T-helper 1 cell treated with Interleukin-12 subunit alpha and Interleukin-12 subunit beta and Interleukin-4 antibody, amounts not matched to agents 30 μg/mL and 1 μg/mL, for 36 hours (primary cell): Measurements from ENCODE around the gene PBX3.
"Not testable (repeated sequence)": the region's sequence is repeated elsewhere in the genome, so short reads cannot be mapped to it uniquely, and the experiment has no call there.

Source experiments
- H3K27ac Mint-ChIP-seq: one replicate; pipeline ENCODE4 v1.8.0; 2021; ENCODE audit warnings: mild to moderate bottlenecking, mixed read lengths
- H3K27me3 Mint-ChIP-seq: one replicate; pipeline ENCODE4 v1.8.0; 2021; ENCODE audit warnings: low read depth, mixed read lengths
- H3K36me3 Mint-ChIP-seq: one replicate; pipeline ENCODE4 v1.8.0; 2021; ENCODE audit warnings: low read depth, mixed read lengths
- H3K4me1 Mint-ChIP-seq: one replicate; pipeline ENCODE4 v1.8.0; 2021; ENCODE audit warnings: low read depth, mixed read lengths
- H3K4me3 Mint-ChIP-seq: one replicate; pipeline ENCODE4 v1.8.0; 2021; ENCODE audit warnings: mild to moderate bottlenecking, moderate library complexity, mixed read lengths
- H3K9me3 Mint-ChIP-seq: one replicate; pipeline ENCODE4 v1.8.0; 2021; ENCODE audit warnings: mixed read lengths

PBX3 gene

DNA sequence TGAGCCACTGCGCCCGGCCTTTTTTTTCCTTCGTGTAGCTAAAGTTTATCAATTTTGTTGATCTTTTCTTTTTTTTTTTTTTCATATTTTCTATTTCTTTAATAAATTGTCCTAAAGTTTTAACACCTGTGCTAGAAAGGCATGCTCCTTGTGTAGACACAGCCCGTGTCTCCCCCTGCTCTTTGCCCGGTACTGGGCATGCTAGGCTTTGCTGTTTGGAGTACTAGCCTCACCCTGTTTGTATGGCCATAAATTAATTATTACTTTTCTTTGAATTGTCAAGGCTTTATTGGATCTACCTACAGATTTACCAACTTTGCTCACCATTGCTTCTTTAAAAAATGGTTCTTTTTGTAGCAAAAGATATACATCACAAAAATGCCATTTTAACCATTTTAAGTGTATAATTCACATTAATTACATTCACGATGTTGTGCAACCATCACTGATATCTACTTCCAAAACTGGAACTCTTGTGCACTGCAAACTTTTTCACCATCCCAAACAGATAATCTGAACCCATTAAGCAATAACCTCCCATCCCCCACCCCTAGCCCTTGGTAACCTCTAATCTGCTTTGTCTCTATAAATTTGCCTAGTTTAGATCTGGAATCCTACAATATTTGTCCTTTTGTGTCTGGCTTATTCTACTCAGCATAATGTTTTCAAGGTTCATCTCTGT is 31.5 kb downstream of the PBX3 start:
- H3K4me1 Mint-ChIP-seq, H3K4me3 Mint-ChIP-seq, H3K27me3 Mint-ChIP-seq, H3K36me3 Mint-ChIP-seq, H3K27ac Mint-ChIP-seq, H3K9me3 Mint-ChIP-seq: not testable (repeated sequence)

DNA sequence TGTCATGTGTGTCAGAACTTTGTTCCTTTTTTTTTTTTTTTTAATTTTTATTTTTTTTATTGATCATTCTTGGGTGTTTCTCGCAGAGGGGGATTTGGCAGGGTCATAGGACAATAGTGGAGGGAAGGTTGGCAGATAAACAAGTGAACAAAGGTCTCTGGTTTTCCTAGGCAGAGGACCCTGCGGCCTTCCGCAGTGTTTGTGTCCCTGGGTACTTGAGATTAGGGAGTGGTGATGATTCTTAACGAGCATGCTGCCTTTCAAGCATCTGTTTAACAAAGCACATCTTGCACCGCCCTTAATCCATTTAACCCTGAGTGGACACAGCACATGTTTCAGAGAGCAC is 32.0 kb downstream of the PBX3 start:
- H3K27me3 Mint-ChIP-seq, result not testable (repeated sequence)

GRCh38 chr9:125782718-125783117 is 35.5 kb downstream of the PBX3 start:
- H3K4me3 Mint-ChIP-seq, result no peak overlapping the region
- H3K4me1 Mint-ChIP-seq, result peaks cover 10% of the 10 kb centered on the region
- H3K9me3 Mint-ChIP-seq, result no peaks in the 10 kb centered on the region
- H3K27me3 Mint-ChIP-seq, result no peaks in the 10 kb centered on the region
- peaks cover 6% of the 10 kb centered on the region for H3K36me3 Mint-ChIP-seq
- no peak overlapping the region for H3K27ac Mint-ChIP-seq

More for the DNA sequence above, 32.0 kb downstream of the PBX3 start:
- not testable (repeated sequence) for H3K4me3 Mint-ChIP-seq, H3K4me1 Mint-ChIP-seq, H3K36me3 Mint-ChIP-seq, H3K9me3 Mint-ChIP-seq, H3K27ac Mint-ChIP-seq

GRCh38 chr9:125784286-125785049 is 37.3 kb downstream of the PBX3 start:
- Mint-ChIP-seq H3K4me3 (no peak overlapping the region), H3K27me3 (no peaks in the 10 kb centered on the region), H3K4me1 (peaks cover 10% of the 10 kb centered on the region), H3K36me3 (peaks cover 6% of the 10 kb centered on the region), H3K27ac (no peak overlapping the region), H3K9me3 (no peaks in the 10 kb centered on the region)

DNA sequence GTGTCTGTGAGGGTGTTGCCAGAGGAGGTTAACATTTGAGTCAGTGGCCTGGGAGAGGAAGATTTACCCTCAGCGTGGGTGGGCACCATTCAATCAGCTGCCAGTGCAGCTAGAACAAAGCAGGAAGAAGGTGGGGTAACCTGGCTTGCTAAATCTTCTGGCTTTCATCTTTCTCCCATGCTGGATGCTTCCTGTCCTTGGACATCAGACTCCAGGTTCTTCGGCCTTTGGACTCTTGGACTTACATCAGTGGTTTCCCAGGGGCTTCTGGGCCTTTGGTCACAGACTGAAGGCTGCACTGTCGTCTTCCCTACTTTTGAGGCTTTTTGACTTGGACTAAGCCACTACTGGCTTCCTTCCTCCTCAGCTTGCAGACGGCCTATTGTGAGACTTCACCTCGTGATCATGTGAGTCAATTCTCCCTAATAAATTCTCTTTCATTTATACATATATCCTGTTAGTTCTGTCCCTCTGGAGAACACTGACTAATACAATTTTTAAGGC is 38.1 kb downstream of the PBX3 start:
- H3K4me3 Mint-ChIP-seq, result no peak overlapping the region
- peaks cover 10% of the 10 kb centered on the region for H3K4me1 Mint-ChIP-seq
- no peaks in the 10 kb centered on the region for H3K27me3 Mint-ChIP-seq
- peaks cover 6% of the 10 kb centered on the region for H3K36me3 Mint-ChIP-seq
- no peak overlapping the region for H3K27ac Mint-ChIP-seq
- no peaks in the 10 kb centered on the region for H3K9me3 Mint-ChIP-seq

GRCh38 chr9:125787715-125788114 is 40.5 kb downstream of the PBX3 start:
- H3K9me3 Mint-ChIP-seq, result no peaks in the 10 kb centered on the region
- no peak overlapping the region for H3K27ac Mint-ChIP-seq
- peaks cover 7% of the 10 kb centered on the region for H3K36me3 Mint-ChIP-seq
- peaks cover 10% of the 10 kb centered on the region for H3K4me1 Mint-ChIP-seq
- H3K4me3 Mint-ChIP-seq, result no peak overlapping the region
- H3K27me3 Mint-ChIP-seq, result no peaks in the 10 kb centered on the region

- H3K4me1 Mint-ChIP-seq, result peaks cover 10% of the 10 kb centered on the region
- no peaks in the 10 kb centered on the region for H3K9me3 Mint-ChIP-seq
- peaks cover 7% of the 10 kb centered on the region for H3K36me3 Mint-ChIP-seq
- H3K27me3 Mint-ChIP-seq, result no peaks in the 10 kb centered on the region
- no peak overlapping the region for H3K27ac Mint-ChIP-seq
- H3K4me3 Mint-ChIP-seq, result no peak overlapping the region
Observed at GRCh38 chr9:125789196-125789595, 42.0 kb downstream of the PBX3 start.

DNA sequence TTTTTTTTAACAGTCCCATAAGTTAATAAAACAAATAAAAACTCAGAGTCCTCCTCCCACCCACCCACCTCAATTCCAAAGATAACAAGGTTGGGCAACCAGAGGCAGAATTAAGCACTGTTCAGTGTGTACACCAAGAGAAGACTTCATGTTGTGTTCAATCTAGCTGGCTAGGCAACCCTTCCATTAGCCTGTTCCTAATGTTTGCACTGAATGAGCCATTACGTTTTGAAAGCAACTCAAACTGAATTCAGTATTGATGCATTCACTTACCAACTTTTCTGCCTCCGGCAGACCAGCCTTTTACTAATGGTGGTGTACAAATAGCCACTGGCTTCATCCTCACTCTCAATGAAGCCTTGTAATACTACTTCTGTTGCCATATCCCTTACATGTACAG is 47.5 kb downstream of the PBX3 start:
- H3K27me3 Mint-ChIP-seq, result no peaks in the 10 kb centered on the region
- peaks cover 2% of the 10 kb centered on the region for H3K36me3 Mint-ChIP-seq
- H3K4me3 Mint-ChIP-seq, result no peak overlapping the region
- H3K9me3 Mint-ChIP-seq, result no peaks in the 10 kb centered on the region
- no peak overlapping the region for H3K27ac Mint-ChIP-seq
- no peaks in the 10 kb centered on the region for H3K4me1 Mint-ChIP-seq

DNA sequence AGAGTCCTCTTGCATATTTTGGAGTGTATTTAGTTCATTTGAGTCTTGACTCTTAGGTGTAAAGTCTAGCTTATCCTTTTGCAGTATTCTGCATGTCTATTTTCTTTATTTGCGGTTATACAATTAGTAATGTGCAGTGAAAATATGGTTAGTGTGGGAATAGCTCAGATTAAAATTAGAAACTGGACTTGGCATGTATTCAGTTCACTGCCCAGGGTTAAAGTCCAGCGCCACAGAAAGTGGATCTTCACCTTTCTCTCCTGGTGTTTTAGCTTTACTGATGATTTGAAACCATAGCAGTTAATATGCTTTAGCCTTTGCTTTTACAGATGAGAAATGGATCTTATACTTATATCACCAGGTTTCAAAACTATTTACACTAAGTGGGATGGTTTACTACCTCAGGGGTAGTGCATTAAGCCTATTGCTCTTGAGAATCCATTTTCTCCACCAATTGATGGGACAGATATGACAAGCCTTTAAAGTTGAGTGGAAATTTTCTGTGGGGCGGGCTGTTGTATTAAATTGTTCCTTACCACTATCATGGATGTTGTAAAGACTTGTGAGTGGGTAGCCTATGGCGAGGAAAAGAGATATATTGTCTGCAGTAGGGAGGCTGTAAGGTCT is 48.9 kb downstream of the PBX3 start:
- Mint-ChIP-seq H3K27ac (no peak overlapping the region), H3K4me1 (no peaks in the 10 kb centered on the region), H3K4me3 (no peak overlapping the region)

GRCh38 chr9:125797930-125798329 is 50.8 kb downstream of the PBX3 start:
- Mint-ChIP-seq H3K4me1 (no peaks in the 10 kb centered on the region), H3K9me3 (no peaks in the 10 kb centered on the region), H3K36me3 (no peaks in the 10 kb centered on the region), H3K27me3 (no peaks in the 10 kb centered on the region), H3K4me3 (no peak overlapping the region), H3K27ac (no peak overlapping the region)

More for the DNA sequence above, 48.9 kb downstream of the PBX3 start:
- H3K36me3 Mint-ChIP-seq, result peaks cover 2% of the 10 kb centered on the region
- no peaks in the 10 kb centered on the region for H3K9me3 Mint-ChIP-seq
- no peaks in the 10 kb centered on the region for H3K27me3 Mint-ChIP-seq

DNA sequence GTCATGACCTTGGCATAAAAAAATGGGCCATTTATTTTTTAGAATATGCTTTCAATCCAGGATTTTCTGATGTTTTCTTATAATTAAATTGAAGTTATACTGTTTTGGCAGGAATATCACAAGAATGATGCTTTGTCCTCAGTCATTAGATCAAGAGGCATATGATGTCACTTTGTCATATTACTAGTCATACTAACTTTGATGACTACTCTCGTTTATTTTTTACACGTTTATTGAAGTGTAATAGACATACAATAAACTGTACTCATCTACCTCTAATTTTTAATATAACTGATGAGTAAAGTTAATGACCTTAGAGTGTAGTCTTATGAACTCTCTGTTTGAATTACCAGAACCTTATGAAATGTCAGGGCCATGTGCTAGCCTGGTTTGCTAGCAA is 56.4 kb downstream of the PBX3 start:
- Mint-ChIP-seq H3K27ac (no peak overlapping the region), H3K36me3 (no peaks in the 10 kb centered on the region), H3K4me1 (no peaks in the 10 kb centered on the region), H3K4me3 (no peak overlapping the region), H3K27me3 (no peaks in the 10 kb centered on the region), H3K9me3 (no peaks in the 10 kb centered on the region)

GRCh38 chr9:125805057-125805456 is 57.9 kb downstream of the PBX3 start:
- Mint-ChIP-seq H3K9me3 (no peaks in the 10 kb centered on the region), H3K4me1 (no peaks in the 10 kb centered on the region), H3K4me3 (no peak overlapping the region), H3K36me3 (no peaks in the 10 kb centered on the region), H3K27ac (no peak overlapping the region), H3K27me3 (no peaks in the 10 kb centered on the region)

DNA sequence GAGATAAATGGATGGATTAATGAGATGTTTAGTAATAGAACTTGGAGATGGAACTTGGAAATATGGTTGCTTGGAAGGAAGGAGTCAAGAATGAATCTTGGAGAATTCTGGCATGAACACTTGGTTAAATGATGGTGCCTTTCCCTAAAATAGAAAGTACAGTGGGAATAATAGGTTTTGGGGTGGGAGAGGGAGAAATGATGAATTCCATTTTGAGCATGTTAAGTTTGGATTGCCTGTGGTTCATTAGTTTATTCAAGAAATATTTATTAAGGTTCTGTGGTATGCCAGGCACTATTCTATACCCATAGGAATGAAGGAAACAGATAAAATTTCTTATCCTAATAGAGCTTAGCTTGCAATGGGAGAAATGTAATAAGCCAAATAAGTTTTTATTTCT is 58.4 kb downstream of the PBX3 start:
- Mint-ChIP-seq H3K4me3 (no peak overlapping the region), H3K36me3 (no peaks in the 10 kb centered on the region), H3K27me3 (no peaks in the 10 kb centered on the region), H3K9me3 (no peaks in the 10 kb centered on the region), H3K4me1 (no peaks in the 10 kb centered on the region), H3K27ac (no peak overlapping the region)

DNA sequence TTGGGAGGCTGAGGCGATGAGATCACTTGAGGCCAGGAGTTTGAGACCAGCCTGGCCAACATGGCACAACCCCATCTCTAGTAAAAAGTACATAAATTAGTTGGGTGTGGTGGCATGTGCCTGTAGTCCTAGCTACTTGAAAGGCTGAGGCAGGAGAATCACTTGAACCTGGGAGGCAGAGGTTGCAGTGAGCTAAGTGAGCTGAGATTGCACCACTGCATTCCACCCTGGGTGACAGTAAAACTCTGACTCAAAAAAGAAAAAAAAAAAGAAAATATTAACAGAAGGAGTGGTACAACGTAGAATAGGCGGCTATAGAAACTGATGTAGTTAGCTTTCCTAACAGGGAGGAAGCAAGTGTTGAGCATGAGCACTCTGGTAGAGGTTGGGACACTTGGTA is 59.9 kb downstream of the PBX3 start:
- no peaks in the 10 kb centered on the region for H3K27me3 Mint-ChIP-seq
- H3K27ac Mint-ChIP-seq, result no peak overlapping the region
- no peaks in the 10 kb centered on the region for H3K4me1 Mint-ChIP-seq
- no peak overlapping the region for H3K4me3 Mint-ChIP-seq
- no peaks in the 10 kb centered on the region for H3K36me3 Mint-ChIP-seq
- H3K9me3 Mint-ChIP-seq, result no peaks in the 10 kb centered on the region

GRCh38 chr9:125810161-125810560 is 63.0 kb downstream of the PBX3 start:
- Mint-ChIP-seq H3K27me3 (no peaks in the 10 kb centered on the region), H3K4me1 (no peaks in the 10 kb centered on the region), H3K27ac (no peak overlapping the region), H3K36me3 (no peaks in the 10 kb centered on the region), H3K9me3 (no peaks in the 10 kb centered on the region), H3K4me3 (no peak overlapping the region)
